ENCODE measurements around the gene AOPEP. TPM values are rescaled to one million over a fixed set of nuclear protein-coding genes. Genes with fewer than 3 reads are reported as not detected.

AOPEP gene
- total RNA-seq, 1 experiment from 2014 or later = 14.4 TPM

- CTCF ChIA-PET = no interaction called here
- H3K4me3 Mint-ChIP-seq = no peak overlapping the region
- H3K27ac Mint-ChIP-seq = no peak overlapping the region
- ATAC-seq = peak; percentile 81
- peaks cover 8% of the 10 kb centered on the region for H3K4me1 Mint-ChIP-seq
- TF ChIP-seq ATF2 (CRISPR knock-in tag; IDR thresholded peaks at IDR 0.05; ENCODE audit: borderline replicate concordance, low read depth) (no peak), KAT7 (CRISPR knock-in tag; IDR thresholded peaks at IDR 0.05; ENCODE audit: borderline replicate concordance) (no peak), PRDM15 (CRISPR knock-in tag; IDR thresholded peaks at IDR 0.05) (no peak), E2F4 (CRISPR knock-in tag; IDR thresholded peaks at IDR 0.05; ENCODE audit: borderline replicate concordance, low read depth) (no peak), ZMAT4 (CRISPR knock-in tag; IDR thresholded peaks at IDR 0.05) (no peak), ZNF671 (CRISPR knock-in tag; IDR thresholded peaks at IDR 0.05) (no peak), STAT6 (CRISPR knock-in tag; conservative IDR thresholded peaks at IDR 0.05; ENCODE audit: low read depth) (no peak), RORB (CRISPR knock-in tag; IDR thresholded peaks at IDR 0.05) (no peak), ZNF425 (CRISPR knock-in tag; conservative IDR thresholded peaks at IDR 0.05) (no peak), HMGA2 (CRISPR knock-in tag; IDR thresholded peaks at IDR 0.05) (no peak), GRHL2 (CRISPR knock-in tag; IDR thresholded peaks at IDR 0.05; ENCODE audit: insufficient replicate concordance, severe bottlenecking) (no peak), NR2C2 (CRISPR knock-in tag; IDR thresholded peaks at IDR 0.05) (no peak), ZNF317 (CRISPR knock-in tag; IDR thresholded peaks at IDR 0.05; ENCODE audit: borderline replicate concordance, low read depth) (no peak)
- POLR2A ChIA-PET = no interaction called here
- no peaks in the 10 kb centered on the region for H3K9me3 Mint-ChIP-seq
- no peaks in the 10 kb centered on the region; the same call in 1 of the 2 replicates for H3K27me3 Mint-ChIP-seq (ENCODE audit: low read depth)
- H3K36me3 Mint-ChIP-seq = no peaks in the 10 kb centered on the region
- DNase-seq (ENCODE audit: low spot score) = no peak
Measured at GRCh38 chr9:94779031-94779430, 52.5 kb downstream of the AOPEP start.

Measured in WTC11 (cell line).